Large intestine (tissue), 3 donors: ENCODE data around the gene KCNAB2. TPM values are rescaled to one million over a fixed set of nuclear protein-coding genes. Genes with fewer than 3 reads are reported as not detected.

Experiments
- DNase-seq, 2 donors: peaks; one replicate each; pipeline versions ENCODE4 v3.0.0 to v3.0.0-alpha.2; 2013
- H3K27ac ChIP-seq: one replicate; pipeline ENCODE4 v1.5.1; 2013; ENCODE audit warnings: low read length
- H3K27me3 ChIP-seq: 2 replicates; pipeline ENCODE4 v1.6.1; 2013; ENCODE audit warnings: low read length; ENCODE audit not compliant: control insufficient read depth, insufficient read depth
- H3K36me3 ChIP-seq: 2 replicates; pipeline ENCODE4 v1.6.1; 2013; ENCODE audit warnings: low read length; ENCODE audit not compliant: control insufficient read depth, insufficient read depth
- H3K4me1 ChIP-seq: one replicate; pipeline ENCODE4 v1.6.1; 2013; ENCODE audit warnings: low read length; ENCODE audit not compliant: control insufficient read depth, insufficient read depth
- H3K4me3 ChIP-seq: one replicate; pipeline ENCODE4 v1.5.1; 2013; ENCODE audit warnings: low read length
- H3K9me3 ChIP-seq: one replicate; pipeline ENCODE4 v1.6.1; 2013; ENCODE audit warnings: mild to moderate bottlenecking, low read depth, low read length, moderate library complexity; ENCODE audit not compliant: control insufficient read depth
- WGBS: methylation state at CpG from one replicate; pipeline ENCODE4 v1.1.5; 2013; ENCODE audit warnings: low lambda C conversion rate; ENCODE audit not compliant: insufficient coverage; 5-methylcytosine and 5-hydroxymethylcytosine counted together
- polyA plus RNA-seq: library from polyadenylated mRNA; unstranded; fragments of 120-200 nt; gene quantifications from one replicate; pipeline ENCODE4 v1.2.1, GENCODE V29; 2013

KCNAB2 gene
- polyA plus RNA-seq, 1 donor = 27.9 TPM

DNA sequence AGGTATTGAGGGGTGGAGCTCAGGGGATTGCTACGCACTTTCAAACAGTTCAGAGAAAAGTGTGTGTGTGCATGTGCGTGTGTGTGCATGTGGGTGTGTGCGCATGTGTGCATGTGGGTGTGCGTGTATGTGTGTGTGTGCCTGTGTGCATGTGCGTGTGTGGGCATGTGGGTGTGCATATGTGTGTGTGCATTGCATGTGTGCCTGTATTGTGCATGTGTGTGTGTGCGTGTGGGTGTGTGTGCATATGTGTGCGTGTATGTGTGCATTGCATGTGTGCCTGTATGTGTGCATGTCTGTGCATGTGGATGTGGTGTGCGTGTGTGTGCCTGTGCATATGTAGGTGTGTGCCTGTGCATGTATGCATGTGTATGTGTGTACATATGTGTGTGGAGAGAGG is 12.6 kb upstream of the KCNAB2 start:
- peaks cover 2% of the 10 kb centered on the region for H3K36me3 ChIP-seq
- H3K9me3 ChIP-seq = no peaks in the 10 kb centered on the region
- no peak overlapping the region for H3K4me3 ChIP-seq
- no peak for DNase-seq
- H3K4me1 ChIP-seq = peaks cover 5% of the 10 kb centered on the region
- H3K27me3 ChIP-seq = no peaks in the 10 kb centered on the region
- no CpG with 5 or more reads among the region's 8 CpGs for WGBS
- no peak overlapping the region for H3K27ac ChIP-seq

DNA sequence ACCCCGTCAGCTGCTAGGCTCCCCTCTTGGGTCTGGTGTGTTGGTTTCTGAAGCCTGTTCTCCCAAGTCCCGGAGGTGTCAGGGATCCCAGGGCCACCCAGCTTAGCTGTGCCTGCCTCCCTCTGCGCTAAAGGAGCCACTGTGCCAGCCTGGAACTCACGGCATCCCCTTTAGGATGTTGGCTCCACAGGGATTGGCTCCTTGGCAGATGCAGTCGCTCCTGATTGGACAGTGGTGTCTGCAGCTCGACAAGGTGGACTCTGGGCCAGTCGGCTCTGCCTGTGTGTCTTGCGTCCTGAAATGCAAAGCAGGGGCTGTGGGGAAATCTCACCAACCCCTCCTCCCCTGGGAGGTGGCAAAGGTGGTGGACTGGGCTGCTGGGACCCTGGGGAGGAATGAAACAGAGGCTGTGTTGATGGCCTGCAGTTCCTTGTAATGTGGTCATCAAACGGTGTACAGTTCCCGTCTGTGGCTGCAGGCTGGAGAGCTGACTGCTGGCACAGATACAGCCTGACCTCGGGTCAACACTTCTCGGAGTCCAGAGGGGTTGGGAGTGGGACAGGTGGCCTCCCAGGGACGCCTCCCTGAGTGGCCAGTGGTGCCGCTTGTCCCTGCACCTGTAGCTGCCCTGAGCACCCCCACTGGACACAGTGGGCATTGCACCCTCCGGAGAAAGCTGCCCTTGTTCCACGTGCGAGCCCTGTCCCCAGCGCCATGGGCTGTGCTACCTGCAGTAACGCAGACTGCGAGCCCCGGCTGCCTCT is 11.5 kb upstream of the KCNAB2 start:
- peaks cover 2% of the 10 kb centered on the region for H3K36me3 ChIP-seq
- peak; percentile 32 to 52 for DNase-seq
- no CpG with 5 or more reads among the region's 21 CpGs for WGBS
- peaks cover 5% of the 10 kb centered on the region for H3K4me1 ChIP-seq
- H3K4me3 ChIP-seq = no peak overlapping the region
- H3K27ac ChIP-seq = no peak overlapping the region
- H3K9me3 ChIP-seq = no peaks in the 10 kb centered on the region
- no peaks in the 10 kb centered on the region for H3K27me3 ChIP-seq

DNA sequence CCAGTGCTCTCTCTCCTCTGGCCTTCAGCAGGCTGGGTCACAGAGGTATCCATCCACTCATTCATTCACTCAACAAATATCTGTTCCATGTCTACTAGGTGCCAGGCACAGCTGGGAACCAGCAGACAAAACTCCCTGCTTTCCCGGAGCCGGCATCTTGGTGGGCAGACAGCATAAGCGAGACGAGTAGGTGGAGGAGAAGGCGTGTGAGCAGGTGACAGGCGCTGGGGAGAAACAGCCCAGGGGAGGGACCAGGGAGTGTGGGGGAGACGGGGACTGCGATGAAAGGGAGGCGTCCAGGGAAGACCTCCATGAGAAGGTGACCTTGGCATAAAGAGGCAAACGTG is 11.0 kb upstream of the KCNAB2 start:
- Histone ChIP-seq H3K9me3 (no peaks in the 10 kb centered on the region), H3K4me1 (peaks cover 5% of the 10 kb centered on the region), H3K36me3 (no peaks in the 10 kb centered on the region), H3K4me3 (no peak overlapping the region), H3K27ac (no peak overlapping the region), H3K27me3 (no peaks in the 10 kb centered on the region)
- WGBS = no CpG with 5 or more reads among the region's 10 CpGs
- DNase-seq = no peak

DNA sequence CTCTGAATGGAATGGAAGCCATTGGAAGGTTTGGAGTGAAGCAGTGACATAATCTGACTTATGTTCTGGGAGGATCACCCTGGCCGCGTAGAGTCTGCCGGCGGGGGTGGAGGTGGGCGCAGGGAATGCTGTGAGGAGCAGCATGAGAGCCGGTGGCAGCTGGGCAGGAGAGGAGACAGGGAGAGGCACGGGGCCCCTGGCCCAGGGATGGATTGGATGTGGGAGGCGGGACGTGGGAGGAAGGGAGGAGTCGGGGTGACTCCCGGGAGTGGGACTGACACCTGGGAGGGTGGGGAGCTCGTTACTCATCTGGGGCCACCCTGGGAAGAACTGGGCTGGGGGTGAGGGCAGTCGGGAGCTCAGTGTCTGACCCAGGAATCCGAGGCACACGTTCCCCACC is 10.4 kb upstream of the KCNAB2 start:
- no CpG with 5 or more reads among the region's 15 CpGs for WGBS
- no peak for DNase-seq
- Histone ChIP-seq H3K27me3 (no peaks in the 10 kb centered on the region), H3K4me1 (peaks cover 5% of the 10 kb centered on the region), H3K27ac (no peak overlapping the region), H3K36me3 (no peaks in the 10 kb centered on the region), H3K9me3 (no peaks in the 10 kb centered on the region), H3K4me3 (no peak overlapping the region)

DNA sequence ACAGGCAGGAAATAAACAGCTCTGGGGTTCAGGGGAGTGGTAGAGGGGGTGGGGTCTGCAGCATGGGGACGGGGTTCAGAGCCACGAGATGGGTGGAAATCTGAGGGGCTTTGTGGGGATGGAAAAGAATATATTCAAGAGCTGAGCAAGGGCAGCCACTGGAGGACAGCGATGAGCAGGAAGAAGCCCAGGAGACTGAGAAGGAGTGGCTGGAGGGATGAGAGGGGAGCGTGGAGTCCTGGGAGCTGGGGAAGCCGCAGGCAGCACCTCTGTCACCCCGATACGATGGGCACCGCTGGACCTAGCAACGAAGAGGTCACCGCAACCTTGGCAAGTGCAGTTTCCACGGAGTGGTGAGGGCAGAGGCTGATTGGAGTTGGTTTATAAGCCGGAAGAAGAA is 10.0 kb upstream of the KCNAB2 start:
- no peaks in the 10 kb centered on the region for H3K9me3 ChIP-seq
- peaks cover under 1% of the 10 kb centered on the region for H3K36me3 ChIP-seq
- 76% methylated on average over 7 of the region's 12 CpGs for WGBS
- no peaks in the 10 kb centered on the region for H3K27me3 ChIP-seq
- DNase-seq = no peak
- no peak overlapping the region for H3K27ac ChIP-seq
- peaks cover 5% of the 10 kb centered on the region for H3K4me1 ChIP-seq
- no peak overlapping the region for H3K4me3 ChIP-seq

DNA sequence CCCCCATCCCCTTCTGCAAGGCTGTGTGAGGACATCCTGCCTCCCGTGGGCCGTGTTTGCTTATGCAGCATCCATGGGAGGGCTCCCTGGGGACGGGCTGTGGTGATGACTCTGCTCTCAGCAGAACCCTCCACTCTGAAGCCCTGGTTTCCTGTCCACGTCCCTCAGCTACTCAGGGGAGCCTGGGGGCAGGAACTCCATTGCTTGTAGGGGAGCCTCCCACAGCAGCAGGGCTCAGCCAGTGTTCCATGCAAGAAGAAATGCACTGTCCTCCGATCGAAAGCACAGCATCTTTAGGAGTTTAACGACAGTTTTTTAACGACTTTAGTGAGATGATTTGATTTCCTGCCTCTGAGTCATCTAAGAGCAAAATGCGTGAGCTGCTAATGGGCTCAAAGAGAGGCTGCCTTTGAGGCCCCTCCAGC is 8.3 kb upstream of the KCNAB2 start:
- Histone ChIP-seq H3K36me3 (peaks cover 8% of the 10 kb centered on the region), H3K9me3 (no peaks in the 10 kb centered on the region), H3K4me1 (peaks cover 5% of the 10 kb centered on the region), H3K4me3 (no peak overlapping the region), H3K27me3 (no peaks in the 10 kb centered on the region), H3K27ac (no peak overlapping the region)
- no CpG with 5 or more reads among the region's 9 CpGs for WGBS
- DNase-seq = no peak

DNA sequence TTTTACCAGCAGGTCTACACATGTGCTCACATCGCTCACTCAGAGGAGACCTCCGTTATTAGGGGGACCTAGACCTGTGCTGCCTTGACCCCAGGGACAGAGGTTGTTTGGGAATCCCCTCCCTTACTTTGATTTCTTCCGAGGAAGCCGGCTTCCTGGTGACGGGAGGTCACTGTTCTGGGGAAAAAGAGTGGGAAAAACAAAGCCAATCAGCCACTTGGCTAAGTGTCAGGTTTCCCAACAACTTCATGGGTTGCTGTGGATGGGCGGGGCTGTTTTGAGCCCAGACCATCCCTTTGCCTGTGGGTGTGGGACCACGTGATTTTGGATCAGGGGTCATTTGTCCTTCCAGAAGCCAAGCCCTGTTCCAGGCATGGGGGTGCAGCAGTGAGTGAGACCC is 7.1 kb upstream of the KCNAB2 start:
- DNase-seq = no peak
- H3K36me3 ChIP-seq = peaks cover 8% of the 10 kb centered on the region
- H3K4me3 ChIP-seq = no peak overlapping the region
- H3K4me1 ChIP-seq = peaks cover 5% of the 10 kb centered on the region
- H3K9me3 ChIP-seq = no peaks in the 10 kb centered on the region
- no peaks in the 10 kb centered on the region for H3K27me3 ChIP-seq
- no peak overlapping the region for H3K27ac ChIP-seq
- WGBS = 60% methylated on average over 3 of the region's 7 CpGs

DNA sequence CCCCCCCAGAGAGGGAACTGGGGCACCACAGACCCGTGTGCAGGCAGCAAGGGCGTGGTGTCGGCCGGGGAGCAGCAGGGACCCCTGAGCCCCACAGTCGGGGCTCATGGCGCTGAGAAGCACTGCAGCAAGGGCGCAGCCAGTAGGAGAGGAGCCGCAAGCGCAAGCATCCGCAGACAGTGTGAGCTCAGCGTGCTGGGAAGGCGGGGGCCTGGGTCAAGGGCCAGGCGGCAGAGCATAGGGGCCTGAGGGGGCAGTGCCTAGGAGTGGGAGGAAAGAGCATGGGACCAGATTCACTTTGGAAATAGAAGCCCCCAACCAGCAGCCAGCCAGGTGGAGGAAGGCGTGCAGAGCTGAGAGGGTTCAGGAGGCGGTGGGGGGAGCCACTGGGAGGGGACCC is 6.7 kb upstream of the KCNAB2 start:
- Histone ChIP-seq H3K9me3 (no peaks in the 10 kb centered on the region), H3K36me3 (peaks cover 8% of the 10 kb centered on the region), H3K27ac (no peak overlapping the region), H3K4me1 (peaks cover 4% of the 10 kb centered on the region), H3K27me3 (no peaks in the 10 kb centered on the region), H3K4me3 (no peak overlapping the region)
- no peak for DNase-seq
- WGBS = no CpG with 5 or more reads among the region's 15 CpGs

DNA sequence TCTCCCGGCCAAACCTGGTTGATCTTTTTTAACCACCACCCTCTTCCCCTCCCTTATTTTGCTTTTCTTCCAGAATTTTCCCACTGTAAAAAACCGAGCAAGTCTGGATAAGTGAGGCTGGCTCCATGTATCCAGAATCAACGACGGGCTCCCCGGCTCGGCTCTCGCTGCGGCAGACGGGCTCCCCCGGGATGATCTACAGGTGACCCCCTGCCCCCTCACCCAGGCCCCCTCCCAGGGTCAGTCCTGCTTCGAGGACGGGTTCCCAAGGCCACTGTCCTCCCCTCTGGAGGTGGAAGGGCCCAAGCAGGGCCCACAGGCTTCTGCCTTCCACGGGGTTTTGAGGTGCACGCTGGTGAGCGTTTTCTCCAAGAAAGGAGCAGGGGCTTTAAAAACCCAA is 5.2 kb upstream of the KCNAB2 start:
- peaks cover 8% of the 10 kb centered on the region for H3K36me3 ChIP-seq
- no CpG with 5 or more reads among the region's 15 CpGs for WGBS

DNA sequence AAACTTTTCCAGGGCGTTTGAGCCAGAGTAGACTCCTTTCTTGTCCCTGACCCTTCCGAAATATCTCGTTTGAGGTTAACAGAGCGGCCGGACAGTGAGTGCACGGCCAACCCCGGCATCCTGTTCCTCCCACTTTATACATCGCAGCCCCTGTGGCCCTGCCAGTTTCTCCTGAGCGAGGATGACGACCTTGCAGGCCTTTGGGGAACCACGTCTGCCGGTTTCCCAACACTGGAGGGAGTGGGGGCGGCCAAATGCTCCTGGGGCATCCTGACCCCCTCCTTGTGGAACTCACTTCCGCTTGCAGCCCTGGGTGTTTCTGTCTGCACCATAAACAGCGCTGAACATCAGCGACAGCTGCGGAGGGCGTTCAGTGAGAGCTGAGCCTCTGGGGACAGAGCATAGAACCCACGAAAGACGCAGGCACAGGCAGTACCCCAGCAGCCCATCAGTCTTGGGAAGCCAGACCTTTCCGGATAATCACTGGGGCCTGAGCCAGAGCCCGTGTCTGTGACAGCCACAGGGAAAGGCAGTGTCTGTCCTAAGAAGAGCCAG is 4.8 kb upstream of the KCNAB2 start:
- H3K36me3 ChIP-seq = peaks cover 8% of the 10 kb centered on the region
- no peak for DNase-seq
- no peak overlapping the region for H3K27ac ChIP-seq
- H3K4me1 ChIP-seq = peaks cover 14% of the 10 kb centered on the region
- H3K4me3 ChIP-seq = no peak overlapping the region
- WGBS = no CpG with 5 or more reads among the region's 22 CpGs
- H3K27me3 ChIP-seq = no peaks in the 10 kb centered on the region
- no peaks in the 10 kb centered on the region for H3K9me3 ChIP-seq

More for the DNA sequence above, 5.2 kb upstream of the KCNAB2 start:
- Histone ChIP-seq H3K9me3 (no peaks in the 10 kb centered on the region), H3K4me3 (no peak overlapping the region), H3K4me1 (peaks cover 11% of the 10 kb centered on the region), H3K27me3 (no peaks in the 10 kb centered on the region), H3K27ac (no peak overlapping the region)
- DNase-seq = no peak
